NCI-H524 treated with DMSO at 0.1 percent for 48 hours (cell line): ENCODE data around the gene SMAP1.
A peak's percentile ranks its signal among the peaks of the same experiment; 100 is the strongest.

Experiments
- DNase-seq: peaks from one replicate; lab custom pipeline; 2025; lab: John Stamatoyannopoulos, UW

Gene SMAP1

DNA sequence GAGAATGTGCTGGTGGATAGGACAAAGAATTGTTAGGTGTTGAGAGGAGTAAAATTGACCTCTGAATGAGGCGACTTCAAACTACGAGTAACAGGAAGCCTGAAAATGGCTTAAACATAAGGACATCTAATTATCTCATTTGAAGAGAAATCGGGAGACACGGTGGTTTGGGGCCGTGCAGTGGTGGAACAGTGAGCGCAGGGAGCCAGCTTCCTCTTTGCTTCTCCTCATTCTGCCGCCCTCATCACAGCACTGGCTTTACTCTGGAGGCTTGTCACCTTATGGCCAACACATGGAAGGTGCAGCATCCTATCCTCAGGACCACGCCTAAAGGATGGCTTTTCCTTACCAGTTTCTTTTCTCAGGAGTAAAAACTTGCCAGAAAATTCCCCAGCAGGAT, 174.9 kb downstream of the SMAP1 start:
- no peak for DNase-seq

DNA sequence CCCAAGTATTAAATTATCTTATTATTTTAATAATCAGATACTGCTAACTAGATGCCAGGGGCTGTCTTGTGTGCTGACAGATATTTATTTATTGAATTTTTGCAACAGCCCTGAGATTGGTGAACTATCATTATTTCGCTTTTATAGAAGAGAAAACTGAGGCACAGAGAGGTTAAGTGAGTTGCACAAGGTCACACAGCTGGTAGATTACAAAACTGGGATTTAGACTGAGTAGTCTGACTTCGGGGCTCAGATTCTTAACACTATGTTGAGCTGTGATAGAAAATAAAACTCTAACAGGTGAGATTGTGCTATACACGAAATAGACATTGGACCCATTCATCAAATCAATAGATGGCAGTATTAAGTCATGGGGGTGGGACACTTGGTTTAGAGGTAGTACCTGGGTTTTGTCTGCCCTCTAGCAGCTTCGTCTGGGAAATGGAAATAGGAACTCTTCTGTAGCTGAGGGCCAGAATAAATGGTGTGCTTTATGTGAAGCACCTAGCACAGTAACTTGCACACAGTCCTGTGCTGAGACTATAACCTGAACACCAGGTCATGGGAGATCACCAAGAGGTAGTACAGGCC, 175.7 kb downstream of the SMAP1 start:
- DNase-seq = no peak

DNA sequence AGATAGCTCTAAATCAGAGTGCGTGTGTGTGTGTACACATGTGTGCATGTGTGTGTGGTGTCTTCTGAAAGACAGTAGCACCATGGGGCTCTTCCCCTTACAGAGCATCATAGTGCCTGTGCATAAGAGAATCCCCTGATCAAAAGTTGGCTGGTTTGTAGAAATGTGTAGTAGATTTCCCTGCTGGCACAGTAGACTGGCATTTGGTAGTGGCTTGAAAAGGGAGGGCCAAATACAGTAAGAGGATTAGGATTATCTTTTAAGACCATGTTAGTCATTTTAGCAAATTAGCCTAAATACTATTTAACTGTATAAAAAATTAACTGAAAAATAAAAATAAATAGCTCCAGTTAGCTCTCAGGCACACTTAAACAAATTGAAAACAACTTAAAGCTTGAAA, 176.6 kb downstream of the SMAP1 start:
- DNase-seq = peak; percentile 52

DNA sequence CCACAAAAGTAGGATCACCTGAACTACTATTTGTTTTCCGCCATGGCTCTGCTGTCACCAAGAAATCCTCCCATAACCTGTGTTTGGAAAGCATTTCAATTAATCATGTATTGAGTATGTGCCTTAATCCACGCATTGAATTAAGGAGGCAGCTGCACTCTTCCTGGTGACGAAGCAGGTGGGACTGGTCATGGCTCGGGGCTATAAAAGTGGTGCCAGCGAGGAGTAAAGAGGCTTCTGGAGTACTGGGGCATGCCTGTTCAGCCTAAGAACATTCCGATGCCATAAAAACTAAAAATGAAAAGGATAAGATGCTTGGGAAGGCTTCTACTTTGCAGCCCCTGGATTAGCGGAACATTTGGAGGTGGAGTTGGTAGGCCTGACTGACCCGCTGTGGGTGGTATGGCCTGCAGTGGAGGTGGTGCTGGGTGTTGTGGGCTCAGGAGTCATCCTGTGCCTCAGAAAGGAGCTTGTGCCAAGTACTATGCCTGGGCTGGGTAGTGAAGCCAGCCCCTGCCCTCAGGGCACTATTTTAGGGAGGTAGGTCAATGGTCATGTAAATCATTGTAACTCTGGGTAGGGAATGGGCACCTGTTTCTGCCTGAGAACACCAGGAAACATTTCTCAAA, 178.6 kb downstream of the SMAP1 start:
- DNase-seq = no peak

DNA sequence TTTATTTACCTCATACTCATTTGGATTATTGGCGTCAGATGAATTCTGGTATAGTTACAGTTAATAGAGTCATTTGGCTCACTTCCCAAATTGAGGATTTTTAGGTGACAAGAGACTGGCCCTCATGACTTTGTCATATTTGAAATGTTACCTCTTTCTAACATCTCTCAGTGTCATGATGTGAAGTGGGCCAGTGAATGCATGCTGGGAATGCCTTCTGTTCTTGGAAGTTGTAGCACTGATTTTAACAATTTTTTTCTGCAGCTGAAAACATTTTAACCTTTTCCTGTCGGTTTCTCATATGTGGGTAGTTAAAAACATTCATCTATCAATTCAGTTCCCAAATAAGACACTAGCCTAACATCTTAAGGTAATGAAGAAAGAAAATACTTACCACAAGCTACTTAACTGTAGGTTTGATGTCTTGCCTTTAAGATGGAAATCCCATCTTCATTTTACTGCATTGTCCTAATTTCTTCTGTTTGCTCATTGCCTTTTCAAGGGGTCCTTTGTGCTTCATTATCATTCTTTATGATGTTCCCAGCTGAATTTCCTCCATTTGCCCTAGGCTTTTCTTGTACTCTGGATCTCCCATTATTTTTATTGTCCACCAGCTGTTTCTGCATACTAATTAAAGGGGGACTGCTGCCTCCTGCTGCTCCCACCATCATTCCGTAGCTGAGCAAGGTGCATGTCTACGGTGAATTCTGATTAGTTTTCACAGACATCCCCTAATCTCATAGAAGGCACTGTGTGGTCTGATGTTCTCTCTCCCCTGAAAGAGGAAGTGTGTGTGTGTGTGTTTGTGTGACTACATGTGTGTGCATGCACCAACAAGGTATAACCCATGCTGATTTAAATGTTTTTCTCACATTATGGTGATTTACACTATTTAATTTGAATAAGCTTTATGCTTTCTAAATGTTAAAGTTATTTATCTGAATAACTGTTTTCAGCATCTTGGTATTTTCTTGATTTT, 179.7 kb downstream of the SMAP1 start:
- peak; percentile 70 for DNase-seq

DNA sequence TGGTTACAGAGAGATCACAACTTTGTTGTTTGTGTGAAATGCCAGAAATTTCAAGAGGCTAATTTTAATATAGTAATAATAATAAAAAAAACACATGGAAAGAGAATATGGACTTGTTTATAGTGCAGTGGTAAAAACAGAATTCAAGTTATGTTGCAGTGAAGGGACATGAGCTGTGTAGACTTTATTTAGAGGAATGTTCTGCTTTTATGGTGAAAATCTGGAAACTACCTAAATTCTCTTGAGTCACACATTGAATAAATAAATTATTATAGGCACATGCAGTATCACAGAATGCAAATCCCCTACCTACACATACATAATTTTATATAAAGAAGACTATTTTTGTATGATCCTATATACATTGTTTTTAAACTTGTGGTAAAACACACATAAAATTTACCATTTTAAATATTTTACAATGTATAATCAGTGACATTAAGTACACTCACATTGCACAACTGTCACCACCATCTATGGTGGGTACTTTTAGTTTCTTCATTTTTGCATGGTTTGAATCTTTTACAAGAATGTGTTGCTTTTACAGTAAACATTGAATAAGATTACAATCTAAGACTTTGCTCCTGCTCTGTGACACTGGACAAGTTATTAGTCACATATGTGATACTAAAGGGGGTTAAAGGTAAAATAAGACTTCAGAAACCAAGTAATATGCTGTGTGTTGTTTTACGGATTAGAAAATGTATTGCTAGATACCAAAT, 181.8 kb downstream of the SMAP1 start:
- DNase-seq = no peak

DNA sequence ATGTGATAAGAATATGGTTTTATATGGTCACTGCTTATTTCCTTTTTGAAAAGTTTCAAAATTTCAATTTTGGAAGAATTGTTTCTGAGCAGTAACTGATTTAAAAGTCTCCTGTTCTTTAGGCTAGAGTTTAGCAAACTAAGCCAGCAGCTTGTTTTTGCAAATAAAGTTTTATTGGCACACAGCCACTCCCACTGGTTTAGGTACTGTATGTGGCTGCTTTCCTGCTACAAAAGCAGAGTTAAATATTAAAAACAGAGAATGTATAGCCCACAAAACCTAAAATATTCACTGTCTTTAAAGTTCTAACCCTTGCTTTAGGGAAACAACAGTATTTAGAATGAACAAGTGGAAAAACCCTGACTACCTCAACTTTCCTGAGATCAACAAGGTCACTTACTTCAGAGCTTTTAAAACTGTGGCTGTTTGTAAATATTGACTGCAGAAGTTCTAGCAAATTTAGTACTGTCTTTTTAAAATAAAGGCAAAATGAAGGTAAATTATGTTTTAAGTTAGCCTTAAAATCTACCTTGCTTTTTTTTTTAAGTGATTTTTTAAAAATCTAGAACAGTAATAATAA, 185.1 kb downstream of the SMAP1 start:
- no peak for DNase-seq

DNA sequence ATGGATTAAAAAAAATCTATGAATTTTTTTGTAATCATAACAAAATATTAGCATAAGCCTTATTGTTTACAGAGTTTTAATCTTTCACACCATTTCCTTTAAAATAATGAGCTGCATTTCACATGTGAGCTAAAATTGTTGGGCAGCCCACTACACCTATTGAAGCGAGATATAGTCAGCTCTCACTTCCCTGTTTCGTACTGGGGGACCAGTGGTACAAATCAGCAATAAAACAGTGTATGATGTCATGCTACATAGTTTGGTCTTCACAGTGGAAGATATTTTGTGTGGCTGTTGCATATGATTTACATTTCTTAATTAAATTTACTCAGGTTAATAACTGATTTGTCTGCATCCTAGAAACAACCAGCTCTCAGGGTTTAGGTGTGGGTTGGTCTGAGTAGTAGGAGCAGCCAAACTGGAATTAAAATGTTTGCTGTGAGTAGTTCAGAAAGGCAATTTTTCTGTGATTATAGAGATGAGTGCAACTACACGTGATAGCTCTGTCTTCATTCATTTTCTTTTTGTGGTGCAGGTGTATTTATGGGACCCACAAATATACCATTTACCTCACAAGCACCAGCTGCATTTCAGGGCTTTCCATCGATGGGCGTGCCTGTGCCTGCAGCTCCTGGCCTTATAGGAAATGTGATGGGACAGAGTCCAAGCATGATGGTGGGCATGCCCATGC, 189.8 kb downstream of the SMAP1 start:
- DNase-seq = no peak

DNA sequence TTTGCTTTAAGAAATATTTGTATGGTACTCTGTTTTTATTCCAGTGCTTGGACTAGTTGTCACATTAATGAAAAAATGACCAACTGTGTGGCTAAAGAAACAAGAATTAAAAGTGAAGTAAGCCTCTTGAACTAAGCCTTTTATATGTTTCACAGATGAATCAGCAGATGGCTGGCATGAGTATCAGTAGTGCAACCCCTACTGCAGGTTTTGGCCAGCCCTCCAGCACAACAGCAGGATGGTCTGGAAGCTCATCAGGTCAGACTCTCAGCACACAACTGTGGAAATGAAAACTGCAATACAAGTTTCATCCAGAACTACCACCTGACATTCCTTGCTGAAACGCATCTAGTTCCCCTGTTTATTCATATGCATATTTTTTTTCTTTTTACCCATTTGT, 192.4 kb downstream of the SMAP1 start:
- DNase-seq = peak; percentile 87

DNA sequence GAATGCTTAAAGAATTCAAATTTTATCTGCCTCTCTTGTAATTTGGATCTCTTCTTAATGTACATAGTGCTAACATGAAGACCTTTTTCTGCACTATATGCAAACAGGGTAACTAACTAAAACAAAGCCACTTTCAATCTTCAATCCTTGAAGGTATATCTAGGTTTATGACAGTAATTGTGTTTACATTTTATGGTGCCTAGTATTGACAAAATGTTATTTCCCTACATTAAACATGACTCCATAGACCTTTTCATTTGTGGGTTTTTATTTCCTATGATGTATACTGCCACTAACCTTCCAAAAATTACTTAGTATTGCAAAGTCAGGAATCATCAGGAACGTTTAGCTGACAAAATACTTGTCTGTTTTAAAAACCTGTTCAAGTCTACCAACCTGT, 193.2 kb downstream of the SMAP1 start:
- DNase-seq = no peak

DNA sequence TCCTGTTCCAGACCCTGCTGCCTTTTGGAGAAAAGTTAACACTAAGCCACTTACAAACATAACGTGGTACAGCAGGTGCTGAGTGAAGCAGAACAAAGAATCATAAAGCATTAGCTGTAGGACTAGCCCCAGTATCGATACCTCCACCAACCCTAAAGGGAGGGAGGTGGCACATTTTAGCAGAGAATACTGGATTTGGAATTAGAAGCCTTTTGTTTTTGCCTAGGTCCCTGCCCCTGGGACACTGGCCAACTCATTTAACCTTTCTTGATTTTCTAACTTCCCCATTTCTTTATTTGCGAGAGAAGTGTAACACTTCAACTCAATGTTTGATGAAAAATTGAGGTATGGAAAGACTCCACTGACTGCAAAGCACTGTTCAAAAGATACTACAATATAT, 195.7 kb downstream of the SMAP1 start:
- no peak for DNase-seq

DNA sequence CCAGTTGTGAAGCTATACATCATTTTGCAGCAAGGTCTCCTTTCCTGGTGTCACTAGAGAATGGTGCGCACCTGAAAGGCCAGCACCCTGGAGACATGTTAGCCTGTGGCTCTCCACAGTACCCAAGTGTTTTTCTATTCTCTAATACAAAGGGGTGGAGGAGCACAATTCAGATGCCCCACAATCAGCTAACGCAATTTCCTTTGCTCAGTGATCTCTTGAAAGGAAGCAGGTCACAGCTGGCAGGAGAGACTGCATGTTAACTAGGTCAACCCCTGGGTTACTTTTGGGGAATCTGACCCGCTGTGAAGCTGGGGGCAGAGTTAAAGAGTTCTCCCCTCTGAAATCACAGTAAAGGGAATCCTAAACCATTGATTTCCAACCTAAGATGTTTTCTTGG, 196.7 kb downstream of the SMAP1 start:
- DNase-seq = no peak

DNA sequence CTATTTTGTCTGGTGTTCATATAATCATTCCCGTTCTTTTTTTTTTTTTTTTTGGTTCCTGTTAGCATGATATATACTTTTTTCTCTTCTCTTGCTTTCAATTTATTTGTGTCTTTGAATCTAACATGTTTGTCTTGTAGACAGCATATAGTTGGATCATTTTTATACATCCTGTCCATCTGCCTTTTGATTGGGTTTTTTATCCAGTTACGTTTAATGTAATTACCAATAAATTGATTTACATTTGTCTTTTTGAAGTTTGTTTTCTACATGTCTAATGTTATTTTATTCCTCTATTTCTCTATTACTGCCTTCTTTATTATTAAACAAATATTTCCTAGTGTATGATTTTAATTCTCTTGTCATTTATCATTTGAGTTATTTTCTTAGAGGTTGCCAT, 204.8 kb downstream of the SMAP1 start:
- DNase-seq = no peak

DNA sequence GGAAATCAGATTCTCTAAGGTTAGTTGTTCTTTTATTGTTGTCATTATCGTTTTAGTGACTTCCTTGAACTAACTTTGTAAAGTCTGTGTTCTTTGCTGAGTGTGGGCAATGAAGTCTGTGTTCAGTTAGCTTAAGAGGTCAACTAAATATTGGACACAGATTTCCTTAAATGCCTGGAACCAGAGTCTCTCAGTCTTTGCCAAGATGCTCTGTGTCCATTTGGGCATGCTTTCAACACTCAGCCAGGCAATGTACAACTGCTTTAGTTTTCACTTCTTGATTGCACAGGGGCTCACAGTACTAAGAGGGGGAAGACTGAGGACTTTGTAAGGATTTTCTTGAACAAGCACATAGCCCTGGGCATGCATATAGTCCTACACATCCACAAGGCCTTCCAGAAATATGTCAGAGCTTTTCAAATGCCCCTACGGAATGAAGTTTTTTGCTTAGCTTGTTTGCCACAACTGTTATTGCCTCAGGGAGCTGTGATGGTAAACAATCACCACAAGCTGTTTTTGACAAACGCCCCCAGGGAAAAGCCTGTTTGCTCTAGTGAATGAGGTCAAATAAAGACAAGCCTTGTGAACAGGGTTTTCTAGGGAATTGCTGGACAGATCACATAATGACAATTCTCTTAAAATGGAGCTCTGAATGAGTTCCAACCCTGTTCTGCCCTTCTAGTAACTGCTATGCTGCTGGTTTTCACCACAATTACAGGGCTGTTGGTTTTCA, 206.7 kb downstream of the SMAP1 start:
- DNase-seq = no peak

DNA sequence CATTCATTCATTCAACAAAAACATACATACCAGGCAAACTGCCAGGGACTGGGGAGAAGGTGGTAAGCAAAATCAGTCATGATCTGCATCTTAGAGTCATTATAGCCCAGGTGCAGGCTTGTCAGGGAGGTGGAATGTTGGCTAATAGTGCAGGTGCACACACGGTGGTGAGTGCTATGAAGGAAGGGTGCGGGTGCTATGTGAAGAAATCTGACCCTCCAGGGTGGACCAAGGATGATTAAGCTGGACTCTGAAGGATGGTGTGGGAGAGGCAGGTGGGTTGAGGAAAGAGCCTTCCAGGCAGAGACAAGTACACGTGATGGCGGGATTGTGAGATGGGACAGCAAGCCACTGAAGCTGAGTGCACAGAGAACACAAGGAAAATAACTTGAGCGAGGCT, 211.8 kb downstream of the SMAP1 start:
- DNase-seq = no peak

DNA sequence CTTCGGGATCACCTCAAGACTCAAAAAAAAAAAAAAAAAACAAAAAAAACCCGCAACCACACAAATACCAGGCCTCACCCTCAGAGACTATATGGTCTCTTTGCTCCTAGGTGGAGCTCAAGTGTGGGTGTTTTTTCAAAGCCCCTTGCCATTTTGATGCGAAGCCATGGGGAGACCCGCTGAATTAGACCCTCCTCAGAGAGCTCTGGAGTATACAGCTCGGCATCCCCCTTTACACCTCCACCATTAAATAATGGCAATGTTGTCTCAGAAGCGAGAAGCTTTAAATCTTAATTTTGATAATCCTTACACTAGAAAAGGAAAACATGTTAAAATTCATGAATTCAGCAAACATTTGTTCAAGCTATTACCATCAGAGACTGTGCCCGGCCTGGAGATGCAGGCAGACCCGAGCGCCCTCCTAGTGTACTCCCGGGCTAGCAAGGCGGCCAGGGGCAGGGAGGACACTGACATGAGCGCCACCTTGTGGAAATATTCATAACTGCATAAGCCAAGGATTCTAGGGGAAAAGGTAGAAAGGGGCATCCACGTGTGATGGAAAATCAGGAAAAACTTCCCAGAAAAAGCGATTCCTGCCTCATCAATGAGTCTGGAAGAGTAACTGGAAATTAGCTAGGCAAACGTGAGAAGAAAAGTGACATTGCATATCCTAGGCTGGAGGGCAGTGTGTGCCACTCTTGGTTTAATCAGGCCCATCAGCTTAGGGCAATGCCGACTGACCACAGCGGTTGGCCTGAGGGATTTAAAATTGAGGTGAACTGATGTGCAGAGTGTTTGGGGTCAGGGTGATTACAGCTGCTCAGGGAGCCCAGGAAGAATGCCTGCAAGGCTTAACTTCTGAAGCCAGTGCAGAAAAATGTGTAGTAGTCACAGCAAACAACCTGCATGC, 216.6 kb downstream of the SMAP1 start:
- peak; percentile 27 for DNase-seq

DNA sequence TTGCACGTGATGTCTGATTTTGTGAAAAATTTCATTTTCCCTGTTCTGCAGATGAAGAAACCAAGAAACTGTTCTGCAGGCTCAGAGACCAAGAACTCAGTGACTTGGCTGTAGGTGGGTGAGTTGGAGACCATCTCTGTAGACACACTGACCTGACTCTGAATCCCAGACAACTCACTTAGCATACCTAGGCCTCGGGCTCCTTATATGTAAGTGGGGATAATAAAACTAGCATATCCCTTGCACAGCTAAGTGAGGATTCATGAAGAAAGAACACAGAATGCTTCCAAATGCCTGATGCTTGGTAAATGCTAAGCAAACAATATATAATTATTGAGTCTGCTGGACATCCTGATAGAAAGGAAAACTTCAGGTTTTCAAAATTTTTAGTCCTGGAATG, 218.4 kb downstream of the SMAP1 start:
- DNase-seq = no peak

DNA sequence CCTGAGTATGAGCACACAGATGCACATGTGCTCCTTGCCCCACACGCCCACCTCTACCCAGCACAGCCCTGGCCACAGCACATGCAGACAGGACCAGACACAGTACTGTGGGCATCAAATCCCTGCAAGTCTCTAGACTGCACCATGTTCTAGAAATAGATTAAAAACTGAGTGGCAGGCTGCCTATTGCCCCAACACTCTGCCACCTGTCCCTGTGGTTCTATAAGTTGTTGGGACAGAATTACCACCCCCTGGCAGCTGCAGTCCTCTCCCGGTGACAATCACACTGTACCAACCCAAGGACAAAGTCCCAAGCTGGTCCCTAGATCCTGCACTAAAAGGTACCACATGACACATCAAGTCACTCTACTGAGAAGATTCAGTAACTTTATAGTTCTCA, 219.0 kb downstream of the SMAP1 start:
- peak; percentile 16 for DNase-seq

DNA sequence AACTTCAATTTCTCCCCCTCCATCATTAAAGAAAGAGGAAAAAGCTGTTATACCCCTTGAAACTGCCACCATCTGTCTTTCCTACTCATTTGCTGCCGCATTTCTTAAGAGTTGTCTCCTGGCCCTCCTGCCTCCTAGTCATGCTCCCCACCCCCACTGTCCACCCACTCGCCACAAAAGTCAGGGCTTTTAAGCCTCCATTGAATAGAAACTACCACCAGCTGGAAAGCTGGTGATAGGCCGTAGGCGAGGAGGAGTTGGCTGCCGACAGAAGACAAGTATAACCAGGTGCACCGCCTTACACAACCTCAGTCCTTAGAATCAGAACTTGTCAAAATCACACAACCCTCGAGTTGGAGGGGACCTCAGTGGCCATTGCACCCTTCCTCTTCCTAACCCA, 221.6 kb downstream of the SMAP1 start:
- peak; percentile 80 for DNase-seq

DNA sequence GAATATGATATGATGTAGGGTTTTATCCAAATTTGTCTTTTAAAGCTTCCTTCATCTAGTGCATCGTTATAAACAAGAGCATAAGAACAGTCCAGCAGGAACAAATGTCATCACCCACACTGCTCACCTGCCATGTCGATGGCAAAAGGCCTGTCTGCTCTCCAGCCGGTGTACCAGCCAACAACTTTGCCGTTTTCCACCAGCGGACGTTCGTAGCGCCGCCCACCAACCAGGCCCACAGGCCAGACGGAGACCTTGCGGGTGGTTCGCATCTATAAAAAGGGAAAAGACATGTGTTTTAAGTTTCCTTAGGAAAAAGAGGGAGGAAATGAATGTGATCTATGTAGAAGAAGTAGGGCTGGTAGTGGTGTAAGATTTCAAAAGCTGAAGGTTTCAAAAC, 226.3 kb downstream of the SMAP1 start:
- DNase-seq = peak; percentile 66
